H1 (cell line): ENCODE results near the gene VEPH1. TPM values are rescaled to one million over a fixed set of nuclear protein-coding genes. Genes with fewer than 3 reads are reported as not detected.

Experiments
- CTCF ChIA-PET: fragments of 300-600 bp; sonication (Branson Sonifier 250); formaldehyde crosslinking; loops from one replicate; lab custom pipeline; 2021; ENCODE audit not compliant: partially characterized antibody; lab: Charles Lee
- POLR2A ChIA-PET: fragments of 300-600 bp; sonication (Branson Sonifier 250); formaldehyde crosslinking; loops from one replicate; lab custom pipeline; 2021; ENCODE audit warnings: inconsistent platforms; ENCODE audit not compliant: partially characterized antibody; lab: Charles Lee
- DNase-seq, 2 experiments: peaks; one replicate each; pipeline versions ENCODE4 v3.0.0 to v3.0.0-alpha.2; 2010 to 2022; ENCODE audit warnings: low spot score in 2 of 2, low read depth in 1 of 2, mixed read lengths in 1 of 2
- FAIRE-seq: peaks from 2 replicates; lab custom pipeline; 2011; peaks lifted over from hg19 to GRCh38; lab: Jason Lieb, UNC
- H2AFZ ChIP-seq: 2 replicates; pipeline ENCODE4 v1.8.1; 2012; ENCODE audit warnings: low read length, inconsistent platforms
- H2AK5ac ChIP-seq: 2 replicates; pipeline ENCODE4 v1.6.1; 2013; ENCODE audit warnings: low read depth, low read length
- H2BK120ac ChIP-seq: replicated peaks from 2 replicates; pipeline ENCODE3; 2013; ENCODE audit warnings: low read depth, low read length, inconsistent platforms
- H2BK12ac ChIP-seq: 2 replicates; pipeline ENCODE4 v1.6.1; 2013; ENCODE audit warnings: low read depth, low read length
- H2BK15ac ChIP-seq: 2 replicates; pipeline ENCODE4 v1.6.1; 2013; ENCODE audit warnings: low read length
- H2BK20ac ChIP-seq: 2 replicates; pipeline ENCODE4 v1.6.1; 2013; ENCODE audit warnings: low read length
- H2BK5ac ChIP-seq: 2 replicates; pipeline ENCODE4 v1.6.1; 2013; ENCODE audit warnings: low read depth, low read length
- H3K14ac ChIP-seq: 2 replicates; pipeline ENCODE4 v1.6.1; 2013; ENCODE audit warnings: inconsistent platforms; ENCODE audit not compliant: insufficient read length
- H3K18ac ChIP-seq: 2 replicates; pipeline ENCODE4 v1.6.1; 2013; ENCODE audit warnings: low read length; ENCODE audit errors: extremely low read depth
- H3K23ac ChIP-seq: 2 replicates; pipeline ENCODE4 v1.6.1; 2013; ENCODE audit warnings: inconsistent platforms; ENCODE audit not compliant: insufficient read length
- H3K23me2 ChIP-seq: 2 replicates; pipeline ENCODE4 v1.6.1; 2013; ENCODE audit warnings: low read depth, low read length
- H3K27ac ChIP-seq: 2 replicates; pipeline ENCODE4 v1.6.1; 2011; ENCODE audit warnings: low read depth, low read length, inconsistent platforms
- H3K27me3 ChIP-seq, 4 experiments: replicated peaks in 1 of 4; 1 replicate in 1 of 4; 2 replicates in 3 of 4; pipeline versions ENCODE4 v1.6.1 to v1.8.1; 2011 to 2013; ENCODE audit warnings: low read length in 3 of 4, mild to moderate bottlenecking in 3 of 4, inconsistent platforms in 2 of 4, mixed read lengths in 2 of 4, moderate library complexity in 1 of 4; ENCODE audit not compliant: control insufficient read depth in 3 of 4, insufficient read depth in 3 of 4; ENCODE audit errors: extremely low read depth in 1 of 4
- H3K36me3 ChIP-seq, 4 experiments: 2 replicates each; pipeline versions ENCODE4 v1.6.1 to v1.8.1; 2011 to 2013; ENCODE audit warnings: mild to moderate bottlenecking in 4 of 4, low read length in 3 of 4, moderate library complexity in 2 of 4, control low read depth in 1 of 4, inconsistent platforms in 1 of 4; ENCODE audit not compliant: insufficient read depth in 4 of 4, control insufficient read depth in 2 of 4
- H3K4ac ChIP-seq: replicated peaks from 2 replicates; pipeline ENCODE3; 2013; ENCODE audit warnings: low read length, low read depth, mixed read lengths, inconsistent platforms; ENCODE audit not compliant: insufficient read length
- H3K4me1 ChIP-seq, 4 experiments: replicated peaks in 1 of 4; 1 replicate in 1 of 4; 2 replicates in 3 of 4; pipeline versions ENCODE4 v1.6.1 to v1.8.1; 2011 to 2013; ENCODE audit warnings: low read length in 3 of 4, inconsistent platforms in 2 of 4, mixed read lengths in 1 of 4; ENCODE audit not compliant: insufficient read depth in 4 of 4, control insufficient read depth in 3 of 4
- H3K4me2 ChIP-seq, 2 experiments: 2 replicates each; pipeline versions ENCODE4 v1.6.1 to v1.8.1; 2011 to 2013; ENCODE audit warnings: low read depth in 2 of 2, low read length in 2 of 2, control low read depth in 1 of 2, inconsistent platforms in 1 of 2, mild to moderate bottlenecking in 1 of 2; ENCODE audit not compliant: insufficient read depth in 1 of 2
- H3K4me3 ChIP-seq, 4 experiments: fragments of 200-600, 300-600 bp in 1 of 4; sonication (generic), shearing (Covaris generic), sonication (Bioruptor Twin) in 1 of 4; 2 replicates each; pipeline versions ENCODE4 v1.5.1 to v1.8.1; 2011 to 2016; ENCODE audit warnings: low read length in 4 of 4, low read depth in 3 of 4, control low read depth in 2 of 4, inconsistent platforms in 2 of 4, mild to moderate bottlenecking in 2 of 4, mixed read lengths in 1 of 4, moderate library complexity in 1 of 4; ENCODE audit not compliant: insufficient read depth in 2 of 4; ENCODE audit errors: extremely low read depth in 1 of 4
- H3K56ac ChIP-seq: replicated peaks from 2 replicates; pipeline ENCODE3; 2013; ENCODE audit warnings: low read depth, mild to moderate bottlenecking, mixed read lengths, low read length, inconsistent platforms; ENCODE audit not compliant: insufficient read length
- H3K79me1 ChIP-seq: 2 replicates; pipeline ENCODE4 v1.6.1; 2013; ENCODE audit warnings: low read depth, low read length, control low read depth
- H3K79me2 ChIP-seq, 2 experiments: 2 replicates each; pipeline versions ENCODE4 v1.6.1 to v1.8.1; 2012 to 2013; ENCODE audit warnings: low read length in 2 of 2, mild to moderate bottlenecking in 2 of 2, inconsistent platforms in 1 of 2; ENCODE audit not compliant: insufficient read depth in 2 of 2, control insufficient read depth in 1 of 2
- H3K9ac ChIP-seq, 4 experiments: replicated peaks in 1 of 4; 1 replicate in 1 of 4; 2 replicates in 3 of 4; pipeline versions ENCODE4 v1.6.1 to v1.8.1; 2011 to 2013; ENCODE audit warnings: low read depth in 3 of 4, low read length in 3 of 4, control low read depth in 2 of 4, mild to moderate bottlenecking in 2 of 4, moderate library complexity in 2 of 4, inconsistent platforms in 1 of 4; ENCODE audit errors: extremely low read depth in 1 of 4
- H3K9me3 ChIP-seq, 2 experiments: 2 replicates each; pipeline versions ENCODE4 v1.6.1 to v1.8.1; 2012 to 2013; ENCODE audit warnings: mild to moderate bottlenecking in 2 of 2, moderate library complexity in 2 of 2, control low read depth in 1 of 2, inconsistent platforms in 1 of 2, low read depth in 1 of 2, low read length in 1 of 2, mixed read lengths in 1 of 2; ENCODE audit not compliant: insufficient read depth in 2 of 2
- H4K20me1 ChIP-seq, 2 experiments: replicated peaks in 1 of 2; 2 replicates each; pipeline versions ENCODE3 to v1.8.1; 2011 to 2013; ENCODE audit warnings: inconsistent platforms in 2 of 2, low read length in 2 of 2, mild to moderate bottlenecking in 1 of 2; ENCODE audit not compliant: insufficient read depth in 2 of 2, control insufficient read depth in 1 of 2
- H4K5ac ChIP-seq: 2 replicates; pipeline ENCODE4 v1.6.1; 2013; ENCODE audit warnings: low read length, low read depth, mixed read lengths, inconsistent platforms; ENCODE audit not compliant: insufficient read length
- H4K8ac ChIP-seq: 2 replicates; pipeline ENCODE4 v1.8.0; 2013; ENCODE audit warnings: mild to moderate bottlenecking, moderate library complexity, low read length, inconsistent platforms; ENCODE audit not compliant: insufficient read depth; ENCODE audit errors: extremely low read depth
- H4K91ac ChIP-seq: replicated peaks from 2 replicates; pipeline ENCODE3; 2013; ENCODE audit warnings: low read length, mixed read lengths, inconsistent platforms; ENCODE audit not compliant: insufficient read length
- HDAC6 ChIP-seq: IDR thresholded peaks from one replicate; pipeline ENCODE4 v1.7.1; 2012; ENCODE audit warnings: low read depth, mild to moderate bottlenecking, inconsistent platforms, low read length, moderate library complexity
- POLR2A ChIP-seq, 2 experiments: IDR thresholded peaks; 1 replicate in 1 of 2; 2 replicates in 1 of 2; pipeline ENCODE4 v1.6.1; 2011; ENCODE audit warnings: low read depth in 2 of 2, low read length in 2 of 2, mild to moderate bottlenecking in 2 of 2; ENCODE audit errors: control extremely low read depth in 1 of 2
- RAD21 ChIP-seq, 2 experiments: IDR thresholded peaks in 1 of 2; conservative IDR thresholded peaks in 1 of 2; 2 replicates each; pipeline ENCODE4 v1.6.1; 2011; ENCODE audit warnings: low read depth in 2 of 2, low read length in 2 of 2, improper control_type of control experiment in 1 of 2, inconsistent platforms in 1 of 2, mild to moderate bottlenecking in 1 of 2, moderate library complexity in 1 of 2
- WGBS, 2 experiments: shearing (Covaris generic) in 1 of 2; methylation state at CpG; one replicate each; pipeline versions ENCODE4 v1.1.6 to v1.1.7; 2013 to 2015; ENCODE audit warnings: low lambda C conversion rate in 2 of 2, mixed read lengths in 2 of 2, inconsistent platforms in 1 of 2, low coverage in 1 of 2, missing lambda C conversion rate in 1 of 2; ENCODE audit not compliant: insufficient replicate concordance in 2 of 2, insufficient coverage in 1 of 2, insufficient read length in 1 of 2; ENCODE audit errors: extremely low coverage in 1 of 2, missing lambda C conversion rate in 1 of 2; 5-methylcytosine and 5-hydroxymethylcytosine counted together
- polyA plus RNA-seq, 7 experiments: library from polyadenylated mRNA; depleted of rRNA in 3 of 7; stranded (reverse) in 5 of 7; unstranded in 2 of 7; fragments of >200 nt in 5 of 7; fragments of 200-250 nt in 2 of 7; gene quantifications; 1 replicate in 5 of 7; 2 replicates in 1 of 7; 4 replicates in 1 of 7; pipeline versions ENCODE4 v1.2.1 to v1.2.3, GENCODE V29; 2011 to 2013; ENCODE audit warnings: missing spikeins in 2 of 7, mixed read lengths in 2 of 7
- total RNA-seq: library from RNA; stranded (reverse); fragmentation: NEBNext Ultra II Directional; extraction: Animal tissue kit (Norgen Biotek cat#: 25700); gene quantifications from 2 replicates; pipeline ENCODE4 v1.2.1, GENCODE V29; 2021
- TF ChIP-seq, protein P1 (sequence below): IDR thresholded peaks from 2 replicates; pipeline ENCODE4 v1.6.1; 2012; ENCODE audit warnings: low read length, inconsistent platforms
- TF ChIP-seq, protein P2 (sequence below), 3 experiments: IDR thresholded peaks; 1 replicate in 2 of 3; 2 replicates in 1 of 3; pipeline versions ENCODE4 v1.5.1 to v1.6.1; 2011; ENCODE audit warnings: low read length in 3 of 3, mild to moderate bottlenecking in 3 of 3, inconsistent platforms in 2 of 3, low read depth in 1 of 3, moderate library complexity in 1 of 3; ENCODE audit not compliant: insufficient read depth in 1 of 3; ENCODE audit errors: control extremely low read depth in 1 of 3

VEPH1 gene
- total and polyA plus RNA-seq, 2 of the 8 experiments (the other 6 are each of a cell fraction or from before 2014, with no cell fraction given), result 12.0 to 18.3 TPM

DNA sequence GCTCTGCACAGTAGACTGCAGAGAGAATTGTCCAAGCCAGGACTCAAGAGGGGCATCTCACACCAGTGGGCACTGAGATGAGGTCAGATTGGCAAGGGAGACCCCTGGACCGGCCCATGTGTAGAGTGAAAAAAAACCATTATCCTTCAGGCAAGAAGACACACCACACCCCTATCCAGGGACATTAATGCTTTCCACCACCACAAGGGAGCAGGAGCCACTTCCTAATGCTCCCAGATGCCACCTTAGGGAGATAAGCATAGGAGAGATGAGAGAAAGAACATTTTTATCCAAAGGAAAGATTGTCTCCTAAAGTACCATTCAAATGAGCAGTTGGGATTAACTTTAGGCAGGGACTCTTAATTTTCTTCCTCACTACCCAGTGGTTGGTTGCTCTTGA is 176.2 kb downstream of the VEPH1 start:
- Histone ChIP-seq H3K9me3 (no peaks in the 10 kb centered on the region), H3K36me3 (no peaks in the 10 kb centered on the region), H3K27ac (no peak overlapping the region), H4K8ac (no peak overlapping the region), H3K79me1 (no peaks in the 10 kb centered on the region), H2AFZ (no peak overlapping the region), H3K23ac (no peak overlapping the region), H2BK12ac (no peak overlapping the region), H2BK20ac (no peak overlapping the region), H3K23me2 (no peaks in the 10 kb centered on the region), H2BK120ac (no peak overlapping the region), H3K9ac (no peak overlapping the region), H3K14ac (no peak overlapping the region), H3K4ac (no peak overlapping the region), H3K56ac (no peak overlapping the region), H3K27me3 (no peaks in the 10 kb centered on the region), H2BK5ac (no peak overlapping the region), H4K91ac (no peak overlapping the region), H2BK15ac (no peak overlapping the region), H4K20me1 (no peaks in the 10 kb centered on the region), H3K4me3 (no peak overlapping the region), H3K4me1 (no peaks in the 10 kb centered on the region), H3K18ac (no peak overlapping the region), H4K5ac (no peak overlapping the region), H3K79me2 (no peaks in the 10 kb centered on the region), H2AK5ac (no peak overlapping the region), H3K4me2 (no peak overlapping the region)
- TF ChIP-seq, protein P1, sequence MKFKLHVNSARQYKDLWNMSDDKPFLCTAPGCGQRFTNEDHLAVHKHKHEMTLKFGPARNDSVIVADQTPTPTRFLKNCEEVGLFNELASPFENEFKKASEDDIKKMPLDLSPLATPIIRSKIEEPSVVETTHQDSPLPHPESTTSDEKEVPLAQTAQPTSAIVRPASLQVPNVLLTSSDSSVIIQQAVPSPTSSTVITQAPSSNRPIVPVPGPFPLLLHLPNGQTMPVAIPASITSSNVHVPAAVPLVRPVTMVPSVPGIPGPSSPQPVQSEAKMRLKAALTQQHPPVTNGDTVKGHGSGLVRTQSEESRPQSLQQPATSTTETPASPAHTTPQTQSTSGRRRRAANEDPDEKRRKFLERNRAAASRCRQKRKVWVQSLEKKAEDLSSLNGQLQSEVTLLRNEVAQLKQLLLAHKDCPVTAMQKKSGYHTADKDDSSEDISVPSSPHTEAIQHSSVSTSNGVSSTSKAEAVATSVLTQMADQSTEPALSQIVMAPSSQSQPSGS, result no peak
- TF ChIP-seq POLR2A (IDR thresholded peaks at IDR 0.05; ENCODE audit: control extremely low read depth in 1 of 2, low read depth in 2 of 2, low read length in 2 of 2) (no peak), HDAC6 (no peak), RAD21 (IDR thresholded peaks at IDR 0.05 in 1 of 2, conservative IDR thresholded peaks at IDR 0.05 in 1 of 2; ENCODE audit: low read depth in 2 of 2, low read length in 2 of 2) (peak in 1 of 2 experiments; percentile 18; a peak in 1 of 4 replicates)
- TF ChIP-seq, protein P2, sequence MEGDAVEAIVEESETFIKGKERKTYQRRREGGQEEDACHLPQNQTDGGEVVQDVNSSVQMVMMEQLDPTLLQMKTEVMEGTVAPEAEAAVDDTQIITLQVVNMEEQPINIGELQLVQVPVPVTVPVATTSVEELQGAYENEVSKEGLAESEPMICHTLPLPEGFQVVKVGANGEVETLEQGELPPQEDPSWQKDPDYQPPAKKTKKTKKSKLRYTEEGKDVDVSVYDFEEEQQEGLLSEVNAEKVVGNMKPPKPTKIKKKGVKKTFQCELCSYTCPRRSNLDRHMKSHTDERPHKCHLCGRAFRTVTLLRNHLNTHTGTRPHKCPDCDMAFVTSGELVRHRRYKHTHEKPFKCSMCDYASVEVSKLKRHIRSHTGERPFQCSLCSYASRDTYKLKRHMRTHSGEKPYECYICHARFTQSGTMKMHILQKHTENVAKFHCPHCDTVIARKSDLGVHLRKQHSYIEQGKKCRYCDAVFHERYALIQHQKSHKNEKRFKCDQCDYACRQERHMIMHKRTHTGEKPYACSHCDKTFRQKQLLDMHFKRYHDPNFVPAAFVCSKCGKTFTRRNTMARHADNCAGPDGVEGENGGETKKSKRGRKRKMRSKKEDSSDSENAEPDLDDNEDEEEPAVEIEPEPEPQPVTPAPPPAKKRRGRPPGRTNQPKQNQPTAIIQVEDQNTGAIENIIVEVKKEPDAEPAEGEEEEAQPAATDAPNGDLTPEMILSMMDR (IDR thresholded peaks at IDR 0.05; ENCODE audit: control extremely low read depth in 1 of 3, insufficient read depth in 1 of 3, low read depth in 1 of 3, low read length in 3 of 3), result peak in 1 of 3 experiments; percentile 10; a peak in 1 of 4 replicates
- 90% methylated on average over 1 of the region's 1 CpG; no CpG with 5 or more reads in 1 of the 2 experiments for WGBS, 2 experiments
- DNase-seq, result no peak
- POLR2A ChIA-PET, result no interaction called here
- CTCF ChIA-PET, result interaction anchor here (0.7 to 1.9 kb wide), 2 partner anchors 21 to 131 kb away, joined by 4 to 13 read pairs; no protein-coding TSS in a partner anchor
- FAIRE-seq, result no peak
